Activated CD4-positive, alpha-beta T cell treated with anti-CD3 and anti-CD28 coated beads, Interleukin-2, amount 10 ng/mL, durations not matched to agents 7 days and 5 days (primary cell): Measurements from ENCODE around the gene RANBP3. TPM values are rescaled to one million over a fixed set of nuclear protein-coding genes. Genes with fewer than 3 reads are reported as not detected.

Source experiments
- CTCF ChIA-PET: fragments of 350-600 bp; sonication (Branson Sonifier 250); formaldehyde crosslinking; loops from one replicate; lab custom pipeline; 2021; ENCODE audit warnings: antibody characterized with exemption; lab: Charles Lee
- POLR2A ChIA-PET: fragments of 350-600 bp; sonication (Branson Sonifier 250); formaldehyde crosslinking; loops from one replicate; lab custom pipeline; 2021; ENCODE audit warnings: antibody characterized with exemption; lab: Charles Lee
- DNase-seq: peaks from one replicate; pipeline ENCODE4 v3.0.0-alpha.2; 2020
- H3K27ac Mint-ChIP-seq: one replicate; pipeline ENCODE4 v1.8.0; 2021; ENCODE audit warnings: mild to moderate bottlenecking, moderate library complexity, mixed read lengths
- H3K27me3 Mint-ChIP-seq: one replicate; pipeline ENCODE4 v1.8.0; 2021; ENCODE audit warnings: mixed read lengths
- H3K36me3 Mint-ChIP-seq: one replicate; pipeline ENCODE4 v1.8.0; 2021; ENCODE audit warnings: low read depth, mixed read lengths
- H3K4me1 Mint-ChIP-seq: one replicate; pipeline ENCODE4 v1.8.0; 2021; ENCODE audit warnings: mixed read lengths
- H3K4me3 Mint-ChIP-seq: one replicate; pipeline ENCODE4 v1.8.0; 2021; ENCODE audit warnings: mild to moderate bottlenecking, moderate library complexity, mixed read lengths
- H3K9me3 Mint-ChIP-seq: one replicate; pipeline ENCODE4 v1.8.0; 2021; ENCODE audit warnings: mixed read lengths
- total RNA-seq, 2 experiments: library from RNA; stranded (reverse); gene quantifications; one replicate each; pipeline ENCODE4 v1.2.3, GENCODE V29; 2021

RANBP3 gene
- total RNA-seq, 2 experiments from 2014 or later = 97.4 to 98.0 TPM

GRCh38 chr19:5934069-5934401, 43.9 kb downstream of the RANBP3 start:
- CTCF ChIA-PET = interaction anchor here (0.5 to 1.4 kb wide), 3 partner anchors 8 to 22 kb away, joined by 3 to 6 read pairs (median 4); no protein-coding TSS in a partner anchor
- no peaks in the 10 kb centered on the region for H3K4me1 Mint-ChIP-seq
- POLR2A ChIA-PET = no interaction called here

DNA sequence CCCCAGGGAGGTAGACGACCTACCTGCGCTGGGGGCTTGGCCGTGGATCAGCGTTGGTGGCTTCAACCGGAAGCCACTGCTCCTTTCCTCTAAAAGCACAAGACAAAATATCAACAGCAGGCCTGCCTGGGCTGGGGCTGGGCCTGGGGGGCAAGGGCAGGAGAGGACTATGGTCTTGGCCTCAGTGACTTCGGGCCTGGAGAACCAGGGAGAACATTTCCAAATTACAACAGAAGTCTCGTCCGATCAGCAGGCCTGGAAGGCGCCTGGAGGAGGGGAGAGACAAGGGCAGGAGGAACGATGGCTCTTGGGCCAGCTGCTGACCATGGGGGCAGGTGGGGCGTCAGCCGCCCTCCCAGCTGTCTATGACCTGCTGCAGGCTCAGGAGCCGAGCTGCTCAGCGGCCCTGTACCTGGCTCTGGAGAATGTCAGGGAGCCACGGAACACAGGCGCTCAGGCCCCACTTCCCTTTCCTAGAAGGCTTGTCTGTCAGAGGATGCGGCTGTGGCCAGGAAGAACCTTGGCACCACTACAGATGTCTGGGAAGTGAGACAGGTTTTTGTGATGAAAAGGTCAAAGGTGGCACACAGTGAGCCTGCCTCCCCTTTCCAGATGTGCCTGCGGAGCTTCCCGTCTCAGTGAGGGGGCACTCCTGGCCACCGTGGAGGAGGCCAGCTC, 44.4 kb downstream of the RANBP3 start:
- no peaks in the 10 kb centered on the region for H3K9me3 Mint-ChIP-seq
- DNase-seq = no peak
- ChIA-PET CTCF (interaction anchor here (0.5 to 1.4 kb wide), 3 partner anchors 9 to 22 kb away, joined by 3 to 6 read pairs (median 4); no protein-coding TSS in a partner anchor), POLR2A (no interaction called here)
- no peaks in the 10 kb centered on the region for H3K27me3 Mint-ChIP-seq
- H3K36me3 Mint-ChIP-seq = peaks cover 36% of the 10 kb centered on the region
- H3K4me1 Mint-ChIP-seq = no peaks in the 10 kb centered on the region
- peak overlapping the region; percentile 60 for H3K27ac Mint-ChIP-seq
- H3K4me3 Mint-ChIP-seq = no peak overlapping the region

More at GRCh38 chr19:5934069-5934401, 43.9 kb downstream of the RANBP3 start:
- DNase-seq = no peak
- H3K4me3 Mint-ChIP-seq = no peak overlapping the region
- no peak overlapping the region for H3K27ac Mint-ChIP-seq
- no peaks in the 10 kb centered on the region for H3K27me3 Mint-ChIP-seq
- peaks cover 33% of the 10 kb centered on the region for H3K36me3 Mint-ChIP-seq
- H3K9me3 Mint-ChIP-seq = no peaks in the 10 kb centered on the region

- H3K27me3 Mint-ChIP-seq = no peaks in the 10 kb centered on the region
- no peaks in the 10 kb centered on the region for H3K9me3 Mint-ChIP-seq
- DNase-seq = no peak
- ChIA-PET CTCF (interaction anchor here (1.4 kb wide), 1 partner anchor 9 kb away, joined by 6 read pairs; no protein-coding TSS in a partner anchor), POLR2A (no interaction called here)
- no peaks in the 10 kb centered on the region for H3K4me1 Mint-ChIP-seq
- H3K36me3 Mint-ChIP-seq = peaks cover 40% of the 10 kb centered on the region
- no peak overlapping the region for H3K4me3 Mint-ChIP-seq
- H3K27ac Mint-ChIP-seq = peak overlapping the region; percentile 60
These were observed 45.2 kb downstream of the RANBP3 start for GRCh38 chr19:5932609-5933262.

DNA sequence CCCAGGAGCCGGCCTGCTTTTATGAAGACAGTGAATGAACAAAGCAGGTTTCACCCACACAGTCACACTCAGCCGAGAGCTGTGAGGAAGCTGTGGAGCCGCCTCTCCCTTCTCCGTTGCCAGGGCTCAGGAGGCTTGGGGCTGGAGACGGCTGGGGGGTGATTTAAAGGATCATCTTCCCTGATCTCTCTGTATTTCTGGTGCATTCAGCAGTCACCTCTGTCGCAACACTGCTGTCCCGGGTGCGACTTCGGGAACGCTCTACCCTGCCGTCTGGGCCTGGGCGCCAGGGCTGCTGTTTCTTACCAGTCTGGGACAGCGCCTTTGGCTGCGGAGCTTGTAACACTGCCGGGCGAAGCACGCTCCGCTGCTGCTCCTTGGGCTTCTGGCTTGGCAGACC, 45.8 kb downstream of the RANBP3 start:
- Mint-ChIP-seq H3K27ac (no peak overlapping the region), H3K9me3 (no peaks in the 10 kb centered on the region), H3K27me3 (no peaks in the 10 kb centered on the region), H3K36me3 (peaks cover 35% of the 10 kb centered on the region), H3K4me3 (no peak overlapping the region), H3K4me1 (no peaks in the 10 kb centered on the region)
- DNase-seq = no peak
- ChIA-PET CTCF (no interaction called here), POLR2A (no interaction called here)

GRCh38 chr19:5931251-5931650, 46.7 kb downstream of the RANBP3 start:
- Mint-ChIP-seq H3K4me1 (no peaks in the 10 kb centered on the region), H3K4me3 (no peak overlapping the region), H3K9me3 (no peaks in the 10 kb centered on the region), H3K27me3 (no peaks in the 10 kb centered on the region), H3K27ac (no peak overlapping the region), H3K36me3 (peaks cover 37% of the 10 kb centered on the region)
- ChIA-PET POLR2A (interaction anchor here (0.7 kb wide), 1 partner anchor 96 kb away, joined by 3 read pairs; no protein-coding TSS in a partner anchor), CTCF (no interaction called here)
- no peak for DNase-seq

DNA sequence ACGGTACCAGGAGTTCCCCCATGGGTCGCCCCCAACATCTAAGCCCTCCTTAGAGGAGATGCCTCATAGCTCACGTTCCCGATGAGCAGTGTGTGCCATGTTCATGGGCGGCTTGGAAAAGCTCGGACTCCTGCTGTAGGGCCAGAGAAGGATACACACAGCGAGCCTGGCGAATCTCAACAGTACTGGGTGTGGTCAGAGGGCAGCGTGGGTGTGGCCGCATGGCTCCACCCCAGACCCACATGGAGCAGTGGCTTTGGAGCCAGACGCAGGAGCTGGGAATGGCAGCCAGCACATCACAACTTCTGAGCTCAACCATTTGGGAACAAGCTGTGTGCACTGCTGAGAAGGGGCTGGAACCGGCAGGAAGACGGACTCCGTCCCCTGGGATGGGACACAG, 48.3 kb downstream of the RANBP3 start:
- Mint-ChIP-seq H3K27ac (no peak overlapping the region), H3K4me1 (no peaks in the 10 kb centered on the region), H3K27me3 (no peaks in the 10 kb centered on the region), H3K9me3 (no peaks in the 10 kb centered on the region), H3K36me3 (peaks cover 38% of the 10 kb centered on the region), H3K4me3 (no peak overlapping the region)
- ChIA-PET CTCF (no interaction called here), POLR2A (no interaction called here)
- no peak for DNase-seq

- no peak overlapping the region for H3K27ac Mint-ChIP-seq
- peaks cover 39% of the 10 kb centered on the region for H3K36me3 Mint-ChIP-seq
- H3K4me1 Mint-ChIP-seq = no peaks in the 10 kb centered on the region
- DNase-seq = no peak
- ChIA-PET CTCF (no interaction called here), POLR2A (no interaction called here)
- no peak overlapping the region for H3K4me3 Mint-ChIP-seq
- no peaks in the 10 kb centered on the region for H3K27me3 Mint-ChIP-seq
- no peaks in the 10 kb centered on the region for H3K9me3 Mint-ChIP-seq
These were observed 48.8 kb downstream of the RANBP3 start for GRCh38 chr19:5929179-5929578.

GRCh38 chr19:5927441-5927821, 50.5 kb downstream of the RANBP3 start:
- CTCF ChIA-PET = interaction anchor here (1.4 kb wide), 1 partner anchor 23 kb away, joined by 3 read pairs; no protein-coding TSS in a partner anchor

GRCh38 chr19:5926641-5927440, 51.1 kb downstream of the RANBP3 start:
- POLR2A ChIA-PET = no interaction called here
- H3K4me1 Mint-ChIP-seq = no peaks in the 10 kb centered on the region
- no peaks in the 10 kb centered on the region for H3K9me3 Mint-ChIP-seq
- no peak overlapping the region for H3K27ac Mint-ChIP-seq
- CTCF ChIA-PET = no interaction called here
- DNase-seq = no peak
- no peak overlapping the region for H3K4me3 Mint-ChIP-seq
- H3K36me3 Mint-ChIP-seq = peaks cover 44% of the 10 kb centered on the region
- H3K27me3 Mint-ChIP-seq = no peaks in the 10 kb centered on the region

More at GRCh38 chr19:5927441-5927821, 50.5 kb downstream of the RANBP3 start:
- no peaks in the 10 kb centered on the region for H3K4me1 Mint-ChIP-seq
- no peak overlapping the region for H3K27ac Mint-ChIP-seq
- H3K9me3 Mint-ChIP-seq = no peaks in the 10 kb centered on the region
- peaks cover 44% of the 10 kb centered on the region for H3K36me3 Mint-ChIP-seq
- no peak for DNase-seq
- no peaks in the 10 kb centered on the region for H3K27me3 Mint-ChIP-seq
- POLR2A ChIA-PET = no interaction called here
- H3K4me3 Mint-ChIP-seq = no peak overlapping the region

- no peak for DNase-seq
- CTCF ChIA-PET = interaction anchor here (1.0 kb wide), 1 partner anchor 31 kb away, joined by 3 read pairs; no protein-coding TSS in a partner anchor
- Mint-ChIP-seq H3K27ac (no peak overlapping the region), H3K4me3 (no peak overlapping the region), H3K36me3 (peaks cover 42% of the 10 kb centered on the region), H3K9me3 (no peaks in the 10 kb centered on the region), H3K27me3 (no peaks in the 10 kb centered on the region), H3K4me1 (no peaks in the 10 kb centered on the region)
- POLR2A ChIA-PET = no interaction called here
These were observed 52.0 kb downstream of the RANBP3 start for GRCh38 chr19:5925830-5926427.

- peaks cover 33% of the 10 kb centered on the region for H3K36me3 Mint-ChIP-seq
These were observed 54.6 kb downstream of the RANBP3 start for GRCh38 chr19:5923356-5923755.

DNA sequence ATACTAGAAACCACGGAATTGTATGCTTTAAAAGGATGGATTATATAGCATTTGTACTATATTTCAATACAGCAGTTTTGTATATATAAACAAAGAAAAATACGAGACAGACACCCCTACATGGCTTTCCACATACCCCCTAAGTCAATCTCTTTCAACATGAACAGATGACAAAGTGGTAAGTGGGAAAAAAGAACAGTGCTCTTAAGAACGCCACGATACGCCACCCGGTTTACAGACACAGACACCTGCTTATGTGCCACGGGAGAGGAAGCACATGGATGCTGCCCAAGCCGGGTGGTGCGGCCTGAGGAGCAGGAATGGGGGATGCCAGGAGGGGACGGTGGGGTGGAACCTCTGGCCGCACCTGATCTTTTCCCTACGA, 55.8 kb downstream of the RANBP3 start:
- Mint-ChIP-seq H3K36me3 (peaks cover 29% of the 10 kb centered on the region), H3K27ac (peak overlapping the region; percentile 60), H3K9me3 (no peaks in the 10 kb centered on the region), H3K4me3 (no peak overlapping the region), H3K27me3 (no peaks in the 10 kb centered on the region), H3K4me1 (no peaks in the 10 kb centered on the region)
- POLR2A ChIA-PET = no interaction called here
- no peak for DNase-seq
- CTCF ChIA-PET = no interaction called here

More at GRCh38 chr19:5923356-5923755, 54.6 kb downstream of the RANBP3 start:
- no peaks in the 10 kb centered on the region for H3K9me3 Mint-ChIP-seq
- no peak for DNase-seq
- H3K27me3 Mint-ChIP-seq = no peaks in the 10 kb centered on the region
- no peaks in the 10 kb centered on the region for H3K4me1 Mint-ChIP-seq
- H3K4me3 Mint-ChIP-seq = no peak overlapping the region
- ChIA-PET CTCF (no interaction called here), POLR2A (no interaction called here)
- H3K27ac Mint-ChIP-seq = no peak overlapping the region
